ENCODE measurements around the gene DCX.

The DCX gene

GRCh38 chrX:111411983-111412382 lies at the start of gene DCX:
Gene DCX (minus strand): TSS chrX:111412192. CDS start chrX:111410398, 1,794 bp downstream.
- no peak for DNase-seq (ENCODE audit: low read depth, low spot score)

- no peak for DNase-seq (ENCODE audit: low read depth, low spot score)
These were observed 48.6 kb upstream of the DCX start for GRCh38 chrX:111460607-111461006.

GRCh38 chrX:111447298-111447697 lies 35.3 kb upstream of the DCX start:
- DNase-seq (ENCODE audit: low read depth, low spot score) = no peak

- no peak for DNase-seq (ENCODE audit: low read depth, low spot score)
These were observed 33.5 kb upstream of the DCX start for GRCh38 chrX:111445485-111445884.

- DNase-seq (ENCODE audit: low read depth, low spot score) = no peak
These were observed 32.9 kb upstream of the DCX start for GRCh38 chrX:111444881-111445280.

GRCh38 chrX:111443946-111444345 lies 32.0 kb upstream of the DCX start:
- DNase-seq (ENCODE audit: low read depth, low spot score) = no peak

- DNase-seq (ENCODE audit: low read depth, low spot score) = no peak
These were observed 30.8 kb upstream of the DCX start for GRCh38 chrX:111442791-111443190.

GRCh38 chrX:111435469-111435868 lies 23.5 kb upstream of the DCX start:
- no peak for DNase-seq (ENCODE audit: low read depth, low spot score)

GRCh38 chrX:111431001-111431400 lies 19.0 kb upstream of the DCX start:
- DNase-seq (ENCODE audit: low read depth, low spot score) = no peak

GRCh38 chrX:111411557-111411956 lies 435 bp downstream of the DCX start:
- DNase-seq (ENCODE audit: low read depth, low spot score) = no peak

- no peak for DNase-seq (ENCODE audit: low read depth, low spot score)
These were observed 1.4 kb downstream of the DCX start for GRCh38 chrX:111410590-111411078.

- no peak for DNase-seq (ENCODE audit: low read depth, low spot score)
These were observed 2.7 kb downstream of the DCX start for GRCh38 chrX:111409326-111409725.

GRCh38 chrX:111407948-111408347 lies 4.0 kb downstream of the DCX start:
- DNase-seq (ENCODE audit: low read depth, low spot score) = no peak

GRCh38 chrX:111402344-111402743 lies 9.6 kb downstream of the DCX start:
- DNase-seq (ENCODE audit: low read depth, low spot score) = no peak

GRCh38 chrX:111395149-111395548 lies 16.8 kb downstream of the DCX start:
- no peak for DNase-seq (ENCODE audit: low read depth, low spot score)

- no peak for DNase-seq (ENCODE audit: low read depth, low spot score)
These were observed 17.4 kb downstream of the DCX start for GRCh38 chrX:111394569-111394968.

- DNase-seq (ENCODE audit: low read depth, low spot score) = no peak
These were observed 24.4 kb downstream of the DCX start for GRCh38 chrX:111387470-111388070.

GRCh38 chrX:111386615-111387233 lies 25.3 kb downstream of the DCX start:
- no peak for DNase-seq (ENCODE audit: low read depth, low spot score)

GRCh38 chrX:111386077-111386476 lies 25.9 kb downstream of the DCX start:
- no peak for DNase-seq (ENCODE audit: low read depth, low spot score)

GRCh38 chrX:111382277-111382676 lies 29.7 kb downstream of the DCX start:
- DNase-seq (ENCODE audit: low read depth, low spot score) = no peak

- DNase-seq (ENCODE audit: low read depth, low spot score) = no peak
These were observed 35.0 kb downstream of the DCX start for GRCh38 chrX:111376897-111377578.

GRCh38 chrX:111376486-111376885 lies 35.5 kb downstream of the DCX start:
- no peak for DNase-seq (ENCODE audit: low read depth, low spot score)

- no peak for DNase-seq (ENCODE audit: low read depth, low spot score)
These were observed 36.2 kb downstream of the DCX start for GRCh38 chrX:111375747-111376146.
